ENCODE data around the gene C2orf15. TPM values are rescaled to one million over a fixed set of nuclear protein-coding genes. Genes with fewer than 3 reads are reported as not detected.

The C2orf15 gene
- total RNA-seq, result 0.13 TPM in 1 of 2 replicates, not detected in the other

GRCh38 chr2:99141110-99142108 is at the start of gene C2orf15:
TSS of gene C2orf15 (plus strand) at chr2:99141707. CDS start at chr2:99150559, 8,852 bp downstream.

GRCh38 chr2:99154643-99155536 is 13.4 kb downstream of the C2orf15 start, which contains the start of the genes LIPT1 and TSGA10:
TSS of gene LIPT1 (plus strand) at chr2:99154967. CDS start at chr2:99161958, 6,991 bp downstream.
TSS of gene TSGA10 (minus strand) at chr2:99154942. CDS start at chr2:99109439, 45,503 bp downstream.

GRCh38 chr2:99180755-99181623 is 39.5 kb downstream of the C2orf15 start, which contains the start of the genes MITD1 and MRPL30:
TSS of gene MITD1 (minus strand) at chr2:99181058. CDS start at chr2:99180981, 77 bp downstream.
TSS of gene MRPL30 (plus strand) at chr2:99181184. CDS start at chr2:99186204, 5,020 bp downstream.

Other genes starting within 250 kb of the C2orf15 start
- gene CRACDL, start 205.5 kb upstream of the C2orf15 start, total RNA-seq, result 0.03 TPM in 1 of 2 replicates, not detected in the other
- gene TSGA10, start 13.2 kb downstream of the C2orf15 start, total RNA-seq, result 2.5 and 2.9 TPM in 2 replicates
- gene LIPT1, start 13.3 kb downstream of the C2orf15 start, total RNA-seq, result 6.0 and 6.6 TPM in 2 replicates
- gene MITD1, start 39.4 kb downstream of the C2orf15 start, total RNA-seq, result 11.9 TPM in 2 replicates
- 30.7 and 37.1 TPM in 2 replicates for gene MRPL30, start 39.5 kb downstream of the C2orf15 start, total RNA-seq
- not detected in 2 replicates for gene LYG2, start 114.0 kb downstream of the C2orf15 start, total RNA-seq
- 0.59 and 0.86 TPM in 2 replicates for gene LYG1, start 159.5 kb downstream of the C2orf15 start, total RNA-seq
- gene TXNDC9, start 194.6 kb downstream of the C2orf15 start, total RNA-seq, result 34.1 and 41.2 TPM in 2 replicates
- 40.9 and 47.5 TPM in 2 replicates for gene EIF5B, start 195.7 kb downstream of the C2orf15 start, total RNA-seq